IMR-90 (cell line): Measurements from ENCODE around the gene CCDC70. TPM values are rescaled to one million over a fixed set of nuclear protein-coding genes. Genes with fewer than 3 reads are reported as not detected.

Source experiments
- ATAC-seq: fragments of 200-7000 bp; cut with Tn5 transposase; 2 replicates; pipeline ENCODE4 v1.9.1; 2020; ENCODE audit warnings: low read depth, mild to moderate bottlenecking, moderate library complexity
- BruUV-seq: library from RNA; stranded (reverse); fragments of 400-500 nt; replicated peaks from 2 replicates; lab custom pipeline; 2021; lab: Mats Ljungman, UMichigan
- CTCF ChIA-PET: fragments of 300-600 bp; formaldehyde crosslinking; extraction: SDS; loops from one replicate; lab custom pipeline; 2021; ENCODE audit warnings: antibody characterized with exemption; lab: Yijun Ruan, JAX
- POLR2A ChIA-PET: fragments of 300-600 bp; sonication (Branson Sonifier 250); formaldehyde crosslinking; loops from one replicate; lab custom pipeline; 2022; ENCODE audit warnings: antibody characterized with exemption; ENCODE audit not compliant: unreplicated experiment; lab: Charles Lee
- DNase-seq: peaks from one replicate; pipeline ENCODE4 v3.0.0; 2013
- H2AFZ ChIP-seq: replicated peaks from 2 replicates; pipeline ENCODE3; 2013; ENCODE audit warnings: low read length, mild to moderate bottlenecking; ENCODE audit not compliant: poor library complexity
- H2AK5ac ChIP-seq: 2 replicates; pipeline ENCODE4 v1.6.1; 2013; ENCODE audit warnings: low read depth, low read length, inconsistent platforms
- H2AK9ac ChIP-seq: replicated peaks from 2 replicates; pipeline ENCODE3; 2013; ENCODE audit warnings: mild to moderate bottlenecking, low read depth, low read length, moderate library complexity; ENCODE audit not compliant: poor library complexity
- H2BK120ac ChIP-seq: 2 replicates; pipeline ENCODE4 v1.6.1; 2013; ENCODE audit warnings: low read depth, low read length, inconsistent platforms
- H2BK15ac ChIP-seq: 3 replicates; pipeline ENCODE4 v1.6.1; 2013; ENCODE audit warnings: low read depth, low read length, inconsistent platforms
- H2BK20ac ChIP-seq: 2 replicates; pipeline ENCODE4 v1.6.1; 2013; ENCODE audit warnings: low read depth, mild to moderate bottlenecking, inconsistent platforms, low read length, moderate library complexity
- H2BK5ac ChIP-seq: 2 replicates; pipeline ENCODE4 v1.6.1; 2013; ENCODE audit warnings: mild to moderate bottlenecking, low read depth, low read length, inconsistent platforms; ENCODE audit not compliant: poor library complexity, severe bottlenecking
- H3K14ac ChIP-seq: replicated peaks from 2 replicates; pipeline ENCODE4 v1.6.1; 2013; ENCODE audit warnings: low read depth, low read length, inconsistent platforms
- H3K18ac ChIP-seq: 2 replicates; pipeline ENCODE4 v1.6.1; 2013; ENCODE audit warnings: low read depth, low read length, control low read depth
- H3K23ac ChIP-seq: 2 replicates; pipeline ENCODE4 v1.6.1; 2013; ENCODE audit warnings: low read depth, low read length, inconsistent platforms
- H3K27ac ChIP-seq: 2 replicates; pipeline ENCODE4 v1.5.1; 2013; ENCODE audit warnings: mild to moderate bottlenecking, control low read depth, low read length; ENCODE audit not compliant: insufficient read depth
- H3K27me3 ChIP-seq: 2 replicates; pipeline ENCODE4 v1.6.1; 2013; ENCODE audit warnings: low read length; ENCODE audit not compliant: control insufficient read depth, insufficient read depth
- H3K36me3 ChIP-seq: 2 replicates; pipeline ENCODE4 v1.6.1; 2013; ENCODE audit warnings: low read length, mixed read lengths; ENCODE audit not compliant: control insufficient read depth, insufficient read depth
- H3K4ac ChIP-seq: 2 replicates; pipeline ENCODE4 v1.6.1; 2013; ENCODE audit warnings: low read depth, low read length, inconsistent platforms
- H3K4me1 ChIP-seq: 2 replicates; pipeline ENCODE4 v1.6.1; 2013; ENCODE audit warnings: low read length, mixed read lengths; ENCODE audit not compliant: control insufficient read depth, insufficient read depth
- H3K4me2 ChIP-seq: 2 replicates; pipeline ENCODE4 v1.6.1; 2013; ENCODE audit warnings: low read depth, mild to moderate bottlenecking, control low read depth, low read length, moderate library complexity
- H3K4me3 ChIP-seq: 2 replicates; pipeline ENCODE4 v1.5.1; 2013; ENCODE audit warnings: low read depth, mild to moderate bottlenecking, control low read depth, low read length, moderate library complexity; ENCODE audit not compliant: insufficient read depth
- H3K56ac ChIP-seq: 2 replicates; pipeline ENCODE4 v1.6.1; 2013; ENCODE audit warnings: low read length, inconsistent platforms; ENCODE audit not compliant: insufficient read depth; ENCODE audit errors: extremely low read depth
- H3K79me1 ChIP-seq, 2 experiments: 2 replicates each; pipeline ENCODE4 v1.6.1; 2013; ENCODE audit warnings: low read length in 2 of 2, inconsistent platforms in 1 of 2, low read depth in 1 of 2
- H3K9ac ChIP-seq: 2 replicates; pipeline ENCODE4 v1.6.1; 2013; ENCODE audit warnings: low read depth, low read length, control low read depth
- H3K9me1 ChIP-seq: 2 replicates; pipeline ENCODE4 v1.6.1; 2013; ENCODE audit warnings: low read length, inconsistent platforms; ENCODE audit not compliant: insufficient read depth
- H3K9me3 ChIP-seq: 2 replicates; pipeline ENCODE4 v1.6.1; 2013; ENCODE audit warnings: low read length; ENCODE audit not compliant: control insufficient read depth, insufficient read depth
- H4K20me1 ChIP-seq: 2 replicates; pipeline ENCODE4 v1.6.1; 2013; ENCODE audit warnings: low read length, inconsistent platforms; ENCODE audit not compliant: insufficient read depth
- H4K5ac ChIP-seq: 2 replicates; pipeline ENCODE4 v1.6.1; 2013; ENCODE audit warnings: mild to moderate bottlenecking, low read depth, low read length, control low read depth
- H4K8ac ChIP-seq, 2 experiments: 2 replicates each; pipeline ENCODE4 v1.6.1; 2013; ENCODE audit warnings: low read depth in 2 of 2, low read length in 2 of 2, control low read depth in 1 of 2, inconsistent platforms in 1 of 2
- H4K91ac ChIP-seq: 2 replicates; pipeline ENCODE4 v1.6.1; 2013; ENCODE audit warnings: low read depth, low read length, inconsistent platforms; ENCODE audit not compliant: insufficient read depth
- BHLHE40 ChIP-seq: fragments of 150-350 bp; IDR thresholded peaks from 2 replicates; pipeline ENCODE4 v1.6.1; 2016; ENCODE audit warnings: mild to moderate bottlenecking, low read depth, low read length
- CEBPB ChIP-seq: IDR thresholded peaks from 2 replicates; pipeline ENCODE4 v1.6.1; 2012; ENCODE audit warnings: low read depth, low read length, improper control_type of control experiment
- CHD1 ChIP-seq: IDR thresholded peaks from 2 replicates; pipeline ENCODE4 v1.6.1; 2012; ENCODE audit warnings: low read depth, low read length, improper control_type of control experiment
- FOS ChIP-seq: fragments of 150-350 bp; IDR thresholded peaks from 2 replicates; pipeline ENCODE4 v1.6.1; 2016; ENCODE audit warnings: low read depth, low read length
- MAFK ChIP-seq: IDR thresholded peaks from 2 replicates; pipeline ENCODE4 v1.6.1; 2012; ENCODE audit warnings: low read depth, low read length, improper control_type of control experiment
- MAZ ChIP-seq: IDR thresholded peaks from 2 replicates; pipeline ENCODE4 v1.6.1; 2012; ENCODE audit warnings: low read depth, mild to moderate bottlenecking, low read length, improper control_type of control experiment, moderate library complexity, borderline replicate concordance
- MXI1 ChIP-seq: IDR thresholded peaks from 2 replicates; pipeline ENCODE4 v1.6.1; 2012; ENCODE audit warnings: low read depth, mild to moderate bottlenecking, low read length, moderate library complexity, borderline replicate concordance
- NFE2L2 ChIP-seq: fragments of 150-350 bp; IDR thresholded peaks from 2 replicates; pipeline ENCODE4 v1.6.1; 2016; ENCODE audit warnings: low read depth, mild to moderate bottlenecking, low read length
- POLR2A ChIP-seq: IDR thresholded peaks from 2 replicates; pipeline ENCODE4 v1.6.1; 2012; ENCODE audit warnings: mild to moderate bottlenecking, low read depth, low read length
- RAD21 ChIP-seq: IDR thresholded peaks from 2 replicates; pipeline ENCODE4 v1.6.1; 2012; ENCODE audit warnings: low read length, improper control_type of control experiment
- RCOR1 ChIP-seq: IDR thresholded peaks from 2 replicates; pipeline ENCODE4 v1.6.1; 2012; ENCODE audit warnings: mild to moderate bottlenecking, low read length, improper control_type of control experiment; ENCODE audit not compliant: insufficient replicate concordance
- RFX5 ChIP-seq: IDR thresholded peaks from 2 replicates; pipeline ENCODE4 v1.8.0; 2012; ENCODE audit warnings: low read depth, mild to moderate bottlenecking, low read length, moderate library complexity
- SMC3 ChIP-seq: fragments of 150-350 bp; IDR thresholded peaks from 2 replicates; pipeline ENCODE4 v1.6.1; 2016; ENCODE audit warnings: low read depth, mild to moderate bottlenecking, antibody characterized with exemption, low read length, moderate library complexity
- WGBS, 2 experiments: methylation state at CpG; one replicate each; pipeline versions ENCODE4 v1.1.5 to v1.1.7; 2013; ENCODE audit warnings: missing lambda C conversion rate in 2 of 2; ENCODE audit not compliant: insufficient read length in 1 of 2; ENCODE audit errors: extremely low coverage in 2 of 2; 5-methylcytosine and 5-hydroxymethylcytosine counted together
- dilution Hi-C: fragments of 300-500 bp; cut with HindIII; formaldehyde crosslinking; loops from one replicate; pipeline ENCODE4 v1.14.3; 2018; ENCODE audit warnings: low sequenced_read_pairs; ENCODE audit not compliant: unreplicated experiment
- in situ Hi-C: fragments of 300-500 bp; cut with MboI; formaldehyde crosslinking; loops from 3 replicates; pipeline ENCODE4 v1.14.3; 2019; ENCODE audit warnings: low sequenced_read_pairs, inconsistent platforms, mixed read lengths
- intact Hi-C: fragments of 100-400 bp; cut with micrococcal nuclease; formaldehyde crosslinking; loops from 2 replicates; pipeline ENCODE4 v1.10.0; 2022
- polyA plus RNA-seq, 3 experiments: library from polyadenylated mRNA; depleted of rRNA; stranded (reverse); fragments of >200 nt; gene quantifications; 2 replicates each; pipeline ENCODE4 v1.2.3, GENCODE V29; 2012; ENCODE audit warnings: low replicate concordance in 1 of 3
- total RNA-seq: library from RNA; depleted of rRNA; stranded (reverse); fragments of >200 nt; gene quantifications from 2 replicates; pipeline ENCODE4 v1.2.3, GENCODE V29; 2012
- TF ChIP-seq, protein P1 (sequence below): conservative IDR thresholded peaks from 2 replicates; pipeline ENCODE4 v1.5.1; 2012; ENCODE audit warnings: mild to moderate bottlenecking, low read depth, low read length, improper control_type of control experiment
- TF ChIP-seq, protein P2 (sequence below): fragments of 150-350 bp; IDR thresholded peaks from 2 replicates; pipeline ENCODE4 v1.6.1; 2016; ENCODE audit warnings: low read depth, mild to moderate bottlenecking, low read length, moderate library complexity, borderline replicate concordance
- TF ChIP-seq, protein P3 (sequence below): fragments of 150-350 bp; IDR thresholded peaks from 2 replicates; pipeline ENCODE4 v1.6.1; 2017; ENCODE audit warnings: mild to moderate bottlenecking, antibody characterized with exemption, low read length, low read depth

CCDC70 gene
- total and polyA plus RNA-seq, 2 of the 4 experiments (the other 2 are of a cell fraction) = not detected

DNA sequence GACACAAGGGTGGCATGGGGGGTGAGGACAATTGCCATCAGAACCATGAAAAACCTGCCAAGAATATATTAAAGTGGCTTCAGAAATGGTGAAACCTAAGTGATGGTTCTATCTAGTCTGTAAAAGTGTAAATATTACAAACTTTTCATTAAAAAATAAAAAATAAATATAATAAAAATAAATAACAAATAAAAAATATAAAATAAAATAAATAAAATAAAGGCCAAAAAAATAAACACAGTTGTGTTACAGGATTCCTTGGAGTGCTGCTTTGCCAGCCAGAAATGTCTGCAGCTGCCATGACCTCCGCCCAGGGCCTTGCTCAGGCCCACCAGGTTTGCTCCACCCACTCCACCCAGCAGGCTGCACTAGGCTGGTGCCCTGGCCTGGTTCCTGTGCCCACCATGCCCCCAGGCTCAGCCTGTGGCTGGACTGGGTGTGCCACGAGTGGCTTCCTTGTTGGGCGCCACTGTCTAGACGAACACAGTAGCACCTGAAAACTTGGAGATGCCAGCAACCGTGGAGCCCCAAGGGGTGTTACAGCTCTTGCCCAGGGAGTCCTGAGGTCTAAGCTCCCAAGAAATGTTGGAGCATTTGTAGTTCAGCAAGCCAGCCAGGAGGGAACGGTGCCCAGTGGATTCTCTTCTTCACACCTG is 20.9 kb downstream of the CCDC70 start:
- intact Hi-C loops = no loop called here
- Histone ChIP-seq H2BK15ac (no peak overlapping the region), H4K5ac (no peak overlapping the region), H3K27me3 (peaks cover 12% of the 10 kb centered on the region), H4K91ac (no peak overlapping the region), H3K4me3 (no peak overlapping the region), H3K56ac (no peak overlapping the region), H2BK5ac (no peak overlapping the region), H3K14ac (no peak overlapping the region), H3K79me1 (no peaks in the 10 kb centered on the region), H3K4ac (no peak overlapping the region), H3K27ac (no peak overlapping the region), H4K20me1 (no peaks in the 10 kb centered on the region), H2BK20ac (no peak overlapping the region), H2AK9ac (no peak overlapping the region), H3K36me3 (no peaks in the 10 kb centered on the region), H3K9me3 (no peaks in the 10 kb centered on the region; the same call in 1 of the 2 replicates), H4K8ac (no peak overlapping the region), H2BK120ac (no peak overlapping the region), H3K9me1 (no peaks in the 10 kb centered on the region), H3K9ac (no peak overlapping the region), H3K4me2 (no peak overlapping the region), H3K4me1 (no peaks in the 10 kb centered on the region), H3K23ac (no peak overlapping the region), H2AK5ac (no peak overlapping the region), H2AFZ (no peak overlapping the region), H3K18ac (no peak overlapping the region)
- WGBS, 2 experiments = 80% methylated on average over 1 of the region's 6 CpGs; no CpG with 5 or more reads in 1 of the 2 experiments
- BruUV-seq = no TSS peak
- dilution Hi-C loops = no loop called here
- CTCF ChIA-PET = interaction anchor here (0.9 kb wide), 1 partner anchor 245 kb away, joined by 3 read pairs; no protein-coding TSS in a partner anchor
- no peak for DNase-seq
- in situ Hi-C loops = no loop called here
- TF ChIP-seq CHD1 = no peak
- TF ChIP-seq POLR2A = no peak
- TF ChIP-seq NFE2L2 = no peak
- no peak for TF ChIP-seq MAFK
- TF ChIP-seq BHLHE40 = no peak
- TF ChIP-seq, protein P1, sequence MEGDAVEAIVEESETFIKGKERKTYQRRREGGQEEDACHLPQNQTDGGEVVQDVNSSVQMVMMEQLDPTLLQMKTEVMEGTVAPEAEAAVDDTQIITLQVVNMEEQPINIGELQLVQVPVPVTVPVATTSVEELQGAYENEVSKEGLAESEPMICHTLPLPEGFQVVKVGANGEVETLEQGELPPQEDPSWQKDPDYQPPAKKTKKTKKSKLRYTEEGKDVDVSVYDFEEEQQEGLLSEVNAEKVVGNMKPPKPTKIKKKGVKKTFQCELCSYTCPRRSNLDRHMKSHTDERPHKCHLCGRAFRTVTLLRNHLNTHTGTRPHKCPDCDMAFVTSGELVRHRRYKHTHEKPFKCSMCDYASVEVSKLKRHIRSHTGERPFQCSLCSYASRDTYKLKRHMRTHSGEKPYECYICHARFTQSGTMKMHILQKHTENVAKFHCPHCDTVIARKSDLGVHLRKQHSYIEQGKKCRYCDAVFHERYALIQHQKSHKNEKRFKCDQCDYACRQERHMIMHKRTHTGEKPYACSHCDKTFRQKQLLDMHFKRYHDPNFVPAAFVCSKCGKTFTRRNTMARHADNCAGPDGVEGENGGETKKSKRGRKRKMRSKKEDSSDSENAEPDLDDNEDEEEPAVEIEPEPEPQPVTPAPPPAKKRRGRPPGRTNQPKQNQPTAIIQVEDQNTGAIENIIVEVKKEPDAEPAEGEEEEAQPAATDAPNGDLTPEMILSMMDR = no peak
- no peak for TF ChIP-seq RAD21
- TF ChIP-seq CEBPB = no peak
- TF ChIP-seq MXI1 = no peak
- no peak for TF ChIP-seq RFX5
- TF ChIP-seq MAZ = no peak
- TF ChIP-seq, protein P2, sequence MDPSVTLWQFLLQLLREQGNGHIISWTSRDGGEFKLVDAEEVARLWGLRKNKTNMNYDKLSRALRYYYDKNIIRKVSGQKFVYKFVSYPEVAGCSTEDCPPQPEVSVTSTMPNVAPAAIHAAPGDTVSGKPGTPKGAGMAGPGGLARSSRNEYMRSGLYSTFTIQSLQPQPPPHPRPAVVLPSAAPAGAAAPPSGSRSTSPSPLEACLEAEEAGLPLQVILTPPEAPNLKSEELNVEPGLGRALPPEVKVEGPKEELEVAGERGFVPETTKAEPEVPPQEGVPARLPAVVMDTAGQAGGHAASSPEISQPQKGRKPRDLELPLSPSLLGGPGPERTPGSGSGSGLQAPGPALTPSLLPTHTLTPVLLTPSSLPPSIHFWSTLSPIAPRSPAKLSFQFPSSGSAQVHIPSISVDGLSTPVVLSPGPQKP = no peak
- TF ChIP-seq SMC3 = no peak
- no peak for TF ChIP-seq FOS
- TF ChIP-seq, protein P3, sequence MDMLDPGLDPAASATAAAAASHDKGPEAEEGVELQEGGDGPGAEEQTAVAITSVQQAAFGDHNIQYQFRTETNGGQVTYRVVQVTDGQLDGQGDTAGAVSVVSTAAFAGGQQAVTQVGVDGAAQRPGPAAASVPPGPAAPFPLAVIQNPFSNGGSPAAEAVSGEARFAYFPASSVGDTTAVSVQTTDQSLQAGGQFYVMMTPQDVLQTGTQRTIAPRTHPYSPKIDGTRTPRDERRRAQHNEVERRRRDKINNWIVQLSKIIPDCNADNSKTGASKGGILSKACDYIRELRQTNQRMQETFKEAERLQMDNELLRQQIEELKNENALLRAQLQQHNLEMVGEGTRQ = no peak
- no peak for TF ChIP-seq RCOR1
- POLR2A ChIA-PET = no interaction called here
- ATAC-seq = no peak
